Mesenchymal stem cell (in vitro differentiated cells and primary cell): Measurements from ENCODE around the gene ADRB1.

Experiments
- DNase-seq: peaks from one replicate; pipeline ENCODE4 v3.0.0-alpha.2; 2013
- H2AFZ ChIP-seq: one replicate; pipeline ENCODE4 v1.6.1; 2013; ENCODE audit warnings: low read depth, mild to moderate bottlenecking, control low read depth, inconsistent platforms, low read length, moderate library complexity
- H2AK5ac ChIP-seq: 2 replicates; pipeline ENCODE4 v1.6.1; 2013; ENCODE audit warnings: low read length, moderate library complexity, mild to moderate bottlenecking, inconsistent platforms; ENCODE audit not compliant: severe bottlenecking
- H2BK120ac ChIP-seq: one replicate; pipeline ENCODE4 v1.6.1; 2013; ENCODE audit warnings: low read depth, mild to moderate bottlenecking, inconsistent platforms, low read length, moderate library complexity
- H2BK12ac ChIP-seq, 2 experiments: one replicate each; pipeline ENCODE4 v1.6.1; 2013; ENCODE audit warnings: inconsistent platforms in 2 of 2, low read length in 2 of 2, mild to moderate bottlenecking in 2 of 2, moderate library complexity in 2 of 2, control low read depth in 1 of 2
- H2BK15ac ChIP-seq: one replicate; pipeline ENCODE4 v1.6.1; 2013; ENCODE audit warnings: mild to moderate bottlenecking, low read depth, inconsistent platforms; ENCODE audit not compliant: poor library complexity, severe bottlenecking
- H2BK5ac ChIP-seq: 2 replicates; pipeline ENCODE4 v1.6.1; 2013; ENCODE audit warnings: low read depth, mild to moderate bottlenecking, low read length, control low read depth, inconsistent platforms; ENCODE audit not compliant: poor library complexity, severe bottlenecking
- H3K14ac ChIP-seq, 2 experiments: one replicate each; pipeline ENCODE4 v1.6.1; 2013; ENCODE audit warnings: inconsistent platforms in 2 of 2, low read length in 2 of 2, control low read depth in 1 of 2, mild to moderate bottlenecking in 1 of 2, moderate library complexity in 1 of 2
- H3K18ac ChIP-seq, 2 experiments: one replicate each; pipeline ENCODE4 v1.6.1; 2013; ENCODE audit warnings: inconsistent platforms in 2 of 2, low read length in 2 of 2, control low read depth in 1 of 2, low read depth in 1 of 2, mild to moderate bottlenecking in 1 of 2
- H3K23ac ChIP-seq, 2 experiments: one replicate each; pipeline ENCODE4 v1.6.1; 2013; ENCODE audit warnings: inconsistent platforms in 2 of 2, low read length in 2 of 2, mild to moderate bottlenecking in 2 of 2, moderate library complexity in 2 of 2, control low read depth in 1 of 2
- H3K27ac ChIP-seq: 2 replicates; pipeline ENCODE4 v1.5.1; 2013; ENCODE audit warnings: mild to moderate bottlenecking, moderate library complexity, low read length, control low read depth, inconsistent platforms; ENCODE audit not compliant: poor library complexity, severe bottlenecking
- H3K27me3 ChIP-seq, 2 experiments: 2 replicates each; pipeline versions ENCODE4 v1.6.1 to v1.7.0; 2013; ENCODE audit warnings: low read length in 2 of 2, mild to moderate bottlenecking in 2 of 2, moderate library complexity in 2 of 2, control low read depth in 1 of 2, inconsistent platforms in 1 of 2; ENCODE audit not compliant: control insufficient read depth in 1 of 2, insufficient read depth in 1 of 2
- H3K36me3 ChIP-seq, 2 experiments: 2 replicates each; pipeline versions ENCODE4 v1.6.1 to v1.7.0; 2013; ENCODE audit warnings: low read length in 2 of 2, control low read depth in 1 of 2, inconsistent platforms in 1 of 2, low read depth in 1 of 2, mild to moderate bottlenecking in 1 of 2; ENCODE audit not compliant: insufficient read depth in 2 of 2, control insufficient read depth in 1 of 2
- H3K4ac ChIP-seq, 2 experiments: one replicate each; pipeline ENCODE4 v1.6.1; 2013; ENCODE audit warnings: inconsistent platforms in 2 of 2, low read length in 2 of 2, mild to moderate bottlenecking in 2 of 2, moderate library complexity in 2 of 2, control low read depth in 1 of 2, low read depth in 1 of 2
- H3K4me1 ChIP-seq: 2 replicates; pipeline ENCODE4 v1.6.1; 2013; ENCODE audit warnings: low read depth, low read length, control low read depth; ENCODE audit not compliant: control insufficient read depth, insufficient read depth
- H3K4me2 ChIP-seq: 2 replicates; pipeline ENCODE4 v1.6.1; 2013; ENCODE audit warnings: low read length, mild to moderate bottlenecking, inconsistent platforms; ENCODE audit not compliant: poor library complexity, severe bottlenecking
- H3K4me3 ChIP-seq, 2 experiments: 2 replicates each; pipeline versions ENCODE4 v1.5.1 to v1.7.0; 2013; ENCODE audit warnings: low read length in 2 of 2, mild to moderate bottlenecking in 2 of 2, control low read depth in 1 of 2, low read depth in 1 of 2; ENCODE audit not compliant: insufficient read depth in 1 of 2
- H3K79me1 ChIP-seq: replicated peaks from 2 replicates; pipeline ENCODE4 v1.6.1; 2013; ENCODE audit warnings: mild to moderate bottlenecking, control low read depth, low read length, inconsistent platforms; ENCODE audit not compliant: poor library complexity, severe bottlenecking
- H3K9ac ChIP-seq: 2 replicates; pipeline ENCODE4 v1.7.0; 2013; ENCODE audit warnings: mild to moderate bottlenecking, low read length, moderate library complexity
- H3K9me3 ChIP-seq: 2 replicates; pipeline ENCODE4 v1.7.0; 2013; ENCODE audit warnings: mild to moderate bottlenecking, low read length; ENCODE audit not compliant: control insufficient read depth
- H4K8ac ChIP-seq: one replicate; pipeline ENCODE4 v1.6.1; 2013; ENCODE audit warnings: inconsistent platforms, mild to moderate bottlenecking, low read length, moderate library complexity
- H4K91ac ChIP-seq: one replicate; pipeline ENCODE4 v1.6.1; 2013; ENCODE audit warnings: mild to moderate bottlenecking, low read length, inconsistent platforms
- WGBS: methylation state at CpG from one replicate; pipeline ENCODE4 v1.1.7; 2013; ENCODE audit warnings: mixed read lengths; 5-methylcytosine and 5-hydroxymethylcytosine counted together

Gene ADRB1

GRCh38 chr10:114078346-114078745, 34.7 kb downstream of the ADRB1 start:
- Histone ChIP-seq H2BK12ac (no peak overlapping the region), H3K4me2 (no peak overlapping the region), H2AFZ (no peak overlapping the region), H2AK5ac (no peak overlapping the region), H3K27ac (no peak overlapping the region), H4K8ac (no peak overlapping the region), H3K79me1 (no peaks in the 10 kb centered on the region), H2BK120ac (no peak overlapping the region), H3K18ac (no peak overlapping the region), H3K9me3 (no peaks in the 10 kb centered on the region), H3K23ac (no peak overlapping the region), H3K4me3 (no peak overlapping the region), H2BK15ac (no peak overlapping the region), H3K14ac (no peak overlapping the region), H2BK5ac (no peak overlapping the region), H3K27me3 (peaks cover 0 to 18% of the 10 kb centered on the region in 2 experiments), H3K36me3 (no peaks in the 10 kb centered on the region), H3K9ac (no peak overlapping the region), H3K4me1 (no peaks in the 10 kb centered on the region), H4K91ac (no peak overlapping the region), H3K4ac (no peak overlapping the region)
- no peak for DNase-seq
- 95% methylated on average over 4 of the region's 6 CpGs for WGBS

GRCh38 chr10:114079421-114079820, 35.8 kb downstream of the ADRB1 start:
- WGBS: 90% methylated on average over 3 of the region's 5 CpGs
- H3K14ac ChIP-seq: no peak overlapping the region
- no peak overlapping the region for H2AFZ ChIP-seq
- H2BK120ac ChIP-seq: no peak overlapping the region
- H3K4ac ChIP-seq: no peak overlapping the region
- no peak overlapping the region for H4K8ac ChIP-seq
- H2BK15ac ChIP-seq: no peak overlapping the region
- no peak overlapping the region for H2BK12ac ChIP-seq
- no peak overlapping the region for H3K18ac ChIP-seq
- no peak overlapping the region for H3K23ac ChIP-seq
- H3K9me3 ChIP-seq: no peaks in the 10 kb centered on the region
- DNase-seq: no peak
- H3K36me3 ChIP-seq: no peaks in the 10 kb centered on the region
- H3K27me3 ChIP-seq: peaks cover 0 to 18% of the 10 kb centered on the region in 2 experiments
- H3K4me1 ChIP-seq: no peaks in the 10 kb centered on the region
- no peak overlapping the region for H3K27ac ChIP-seq
- H3K4me3 ChIP-seq: no peak overlapping the region
- H4K91ac ChIP-seq: no peak overlapping the region
- H3K4me2 ChIP-seq: no peak overlapping the region
- no peak overlapping the region for H3K9ac ChIP-seq
- H2AK5ac ChIP-seq: no peak overlapping the region
- H3K79me1 ChIP-seq: no peaks in the 10 kb centered on the region
- H2BK5ac ChIP-seq: no peak overlapping the region

- H3K14ac ChIP-seq: no peak overlapping the region
- WGBS: 86% methylated on average over 7 of the region's 8 CpGs
These were observed 38.4 kb downstream of the ADRB1 start for GRCh38 chr10:114081911-114082583.

GRCh38 chr10:114083040-114083439, 39.4 kb downstream of the ADRB1 start:
- 96% methylated on average over 5 of the region's 5 CpGs for WGBS
- Histone ChIP-seq H2AFZ (no peak overlapping the region), H3K9me3 (no peaks in the 10 kb centered on the region), H3K4me2 (no peak overlapping the region), H3K4me3 (no peak overlapping the region), H3K14ac (no peak overlapping the region), H3K79me1 (no peaks in the 10 kb centered on the region), H3K4me1 (no peaks in the 10 kb centered on the region), H2BK5ac (no peak overlapping the region), H4K8ac (no peak overlapping the region), H3K4ac (no peak overlapping the region), H2BK120ac (no peak overlapping the region), H2BK15ac (no peak overlapping the region), H3K23ac (no peak overlapping the region), H4K91ac (no peak overlapping the region), H3K27me3 (peaks cover 0 to 13% of the 10 kb centered on the region in 2 experiments), H3K27ac (no peak overlapping the region), H2AK5ac (no peak overlapping the region), H3K36me3 (no peaks in the 10 kb centered on the region), H3K9ac (no peak overlapping the region), H3K18ac (no peak overlapping the region), H2BK12ac (no peak overlapping the region)
- no peak for DNase-seq

More at GRCh38 chr10:114081911-114082583, 38.4 kb downstream of the ADRB1 start:
- H3K4me1 ChIP-seq: no peaks in the 10 kb centered on the region
- no peak overlapping the region for H3K18ac ChIP-seq
- no peak overlapping the region for H2AFZ ChIP-seq
- H2BK12ac ChIP-seq: no peak overlapping the region
- H3K79me1 ChIP-seq: no peaks in the 10 kb centered on the region
- H3K4me2 ChIP-seq: no peak overlapping the region
- no peaks in the 10 kb centered on the region for H3K36me3 ChIP-seq
- H2AK5ac ChIP-seq: no peak overlapping the region
- no peak overlapping the region for H3K27ac ChIP-seq
- no peak overlapping the region for H2BK15ac ChIP-seq
- H3K9me3 ChIP-seq: no peaks in the 10 kb centered on the region
- H2BK5ac ChIP-seq: no peak overlapping the region
- H3K4ac ChIP-seq: no peak overlapping the region
- peaks cover 0 to 15% of the 10 kb centered on the region in 2 experiments for H3K27me3 ChIP-seq
- H2BK120ac ChIP-seq: no peak overlapping the region
- no peak overlapping the region for H3K4me3 ChIP-seq
- H3K9ac ChIP-seq: no peak overlapping the region
- H4K91ac ChIP-seq: no peak overlapping the region
- H3K23ac ChIP-seq: no peak overlapping the region
- no peak overlapping the region for H4K8ac ChIP-seq
- DNase-seq: no peak
